HepG2 (cell line): Measurements from ENCODE around the gene GJC1. TPM values are rescaled to one million over a fixed set of nuclear protein-coding genes. Genes with fewer than 3 reads are reported as not detected.
A peak's percentile ranks its signal among the peaks of the same experiment; 100 is the strongest.

Source experiments
- ATM ChIP-seq: fragments of 450-650 bp; IDR thresholded peaks from 2 replicates; pipeline ENCODE4 v1.7.1; 2017; ENCODE audit warnings: mild to moderate bottlenecking, borderline replicate concordance
- CSRNP1 ChIP-seq: sonication (generic); formaldehyde crosslinking; IDR thresholded peaks from 2 replicates; pipeline ENCODE4 v1.8.1; 2023; ENCODE audit warnings: mild to moderate bottlenecking, missing genetic modification reagents
- ELF4 ChIP-seq: sonication (generic); formaldehyde crosslinking; IDR thresholded peaks from 2 replicates; pipeline ENCODE4 v1.5.0; 2020; ENCODE audit warnings: missing genetic modification reagents, mild to moderate bottlenecking, moderate library complexity, borderline replicate concordance
- HNRNPK ChIP-seq: fragments of 200-400 bp; formaldehyde crosslinking; IDR thresholded peaks from 2 replicates; pipeline ENCODE4 v1.6.1; 2018; ENCODE audit warnings: low read length, low read depth, moderate library complexity, mild to moderate bottlenecking; ENCODE audit not compliant: poor library complexity, severe bottlenecking
- KLF11 ChIP-seq: IDR thresholded peaks from 2 replicates; pipeline ENCODE4 v1.6.1; 2016; ENCODE audit warnings: missing compliant biosample characterization
- MAFF ChIP-seq: IDR thresholded peaks from 2 replicates; pipeline ENCODE4 v1.6.1; 2011; ENCODE audit warnings: low read depth, low read length, improper control_type of control experiment
- NR3C1 ChIP-seq: sonication (generic); formaldehyde crosslinking; IDR thresholded peaks from 2 replicates; pipeline ENCODE4 v1.4.0; 2020; ENCODE audit warnings: missing genetic modification reagents
- RCOR2 ChIP-seq: IDR thresholded peaks from 2 replicates; pipeline ENCODE4 v1.6.1; 2016; ENCODE audit warnings: missing biosample characterization, missing genetic modification reagents
- SKI ChIP-seq: fragments of 450-650 bp; IDR thresholded peaks from one replicate; pipeline ENCODE4 v1.6.1; 2018; ENCODE audit warnings: mild to moderate bottlenecking; ENCODE audit not compliant: partially characterized antibody
- SYNCRIP ChIP-seq: fragments of 200-400 bp; formaldehyde crosslinking; IDR thresholded peaks from 2 replicates; pipeline ENCODE4 v1.6.1; 2018; ENCODE audit warnings: mild to moderate bottlenecking, low read depth, low read length; ENCODE audit not compliant: insufficient read depth
- TFE3 ChIP-seq: IDR thresholded peaks from 2 replicates; pipeline ENCODE4 v1.6.1; 2016
- ZMYM2 ChIP-seq: sonication (generic); formaldehyde crosslinking; IDR thresholded peaks from 2 replicates; pipeline ENCODE4 v1.8.0; 2022; ENCODE audit warnings: mild to moderate bottlenecking, missing genetic modification reagents
- ZNF124 ChIP-seq: sonication (generic); formaldehyde crosslinking; IDR thresholded peaks from 2 replicates; pipeline ENCODE4 v1.4.0; 2020; ENCODE audit warnings: missing genetic modification reagents
- ZNF335 ChIP-seq: sonication (generic); formaldehyde crosslinking; IDR thresholded peaks from 2 replicates; pipeline ENCODE4 v1.4.0; 2020; ENCODE audit warnings: missing genetic modification reagents
- ZNF709 ChIP-seq: sonication (generic); formaldehyde crosslinking; IDR thresholded peaks from 2 replicates; pipeline ENCODE4 v1.5.0; 2020; ENCODE audit warnings: mild to moderate bottlenecking, missing genetic modification reagents
- ZNF737 ChIP-seq: sonication (generic); formaldehyde crosslinking; IDR thresholded peaks from 2 replicates; pipeline ENCODE4 v1.5.0; 2020; ENCODE audit warnings: missing genetic modification reagents, mild to moderate bottlenecking, borderline replicate concordance
- ZNF766 ChIP-seq: sonication (generic); formaldehyde crosslinking; IDR thresholded peaks from 2 replicates; pipeline ENCODE4 v1.5.0; 2020; ENCODE audit warnings: missing genetic modification reagents, borderline replicate concordance
- polyA plus RNA-seq, 8 experiments: library from polyadenylated mRNA; depleted of rRNA in 3 of 8; stranded (reverse) in 7 of 8; unstranded in 1 of 8; fragments of >200 nt; fragmentation: Illumina TruSeq in 4 of 8; extraction: Trizol in 4 of 8; gene quantifications; 2 replicates each; pipeline versions ENCODE4 v1.2.1 to v1.2.3, GENCODE V29; 2011 to 2016; ENCODE audit warnings: low read depth in 4 of 8, missing spikeins in 1 of 8, mixed read lengths in 1 of 8; ENCODE audit not compliant: insufficient read depth in 1 of 8
- total RNA-seq, 5 experiments: library from RNA; depleted of rRNA; stranded (reverse); fragments of >200 nt; fragmentation: Illumina TruSeq; extraction: Trizol; gene quantifications; 2 replicates each; pipeline ENCODE4 v1.2.3, GENCODE V29; 2016; ENCODE audit warnings: low read depth in 1 of 5
- TF ChIP-seq, protein P1 (sequence below): sonication (generic); formaldehyde crosslinking; IDR thresholded peaks from 2 replicates; pipeline ENCODE4 v1.4.0; 2020; ENCODE audit warnings: missing genetic modification reagents
- TF ChIP-seq, protein P2 (sequence below): sonication (generic); formaldehyde crosslinking; IDR thresholded peaks from 2 replicates; pipeline ENCODE4 v1.5.1; 2020; ENCODE audit warnings: mild to moderate bottlenecking, missing genetic modification reagents

GJC1 gene
- total and polyA plus RNA-seq, 2 of the 13 experiments (the other 11 are each of a cell fraction or from before 2014, with no cell fraction given): 1.7 TPM

- no peak for TF ChIP-seq ZNF737
- TF ChIP-seq NR3C1 (CRISPR knock-in tag): no peak
- TF ChIP-seq HNRNPK: no peak
- TF ChIP-seq, protein P1, sequence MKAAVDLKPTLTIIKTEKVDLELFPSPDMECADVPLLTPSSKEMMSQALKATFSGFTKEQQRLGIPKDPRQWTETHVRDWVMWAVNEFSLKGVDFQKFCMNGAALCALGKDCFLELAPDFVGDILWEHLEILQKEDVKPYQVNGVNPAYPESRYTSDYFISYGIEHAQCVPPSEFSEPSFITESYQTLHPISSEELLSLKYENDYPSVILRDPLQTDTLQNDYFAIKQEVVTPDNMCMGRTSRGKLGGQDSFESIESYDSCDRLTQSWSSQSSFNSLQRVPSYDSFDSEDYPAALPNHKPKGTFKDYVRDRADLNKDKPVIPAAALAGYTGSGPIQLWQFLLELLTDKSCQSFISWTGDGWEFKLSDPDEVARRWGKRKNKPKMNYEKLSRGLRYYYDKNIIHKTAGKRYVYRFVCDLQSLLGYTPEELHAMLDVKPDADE (CRISPR knock-in tag): no peak
- 0 out of 2 replicates have a peak, but pooled peaks have one; percentile 7 for TF ChIP-seq TFE3 (CRISPR knock-in tag)
- 0 out of 2 replicates have a peak, but pooled peaks have one; percentile 3 for TF ChIP-seq RCOR2 (CRISPR knock-in tag)
- no peak for TF ChIP-seq ZNF335
- TF ChIP-seq ELF4: no peak
- no peak for TF ChIP-seq CSRNP1 (CRISPR knock-in tag)
- no peak for TF ChIP-seq SYNCRIP
- no peak for TF ChIP-seq SKI
- TF ChIP-seq KLF11 (CRISPR knock-in tag): no peak
- no peak for TF ChIP-seq ATM
- TF ChIP-seq ZNF124 (CRISPR knock-in tag): peak; percentile 10; the same call in 1 of the 2 replicates
- TF ChIP-seq, protein P2, sequence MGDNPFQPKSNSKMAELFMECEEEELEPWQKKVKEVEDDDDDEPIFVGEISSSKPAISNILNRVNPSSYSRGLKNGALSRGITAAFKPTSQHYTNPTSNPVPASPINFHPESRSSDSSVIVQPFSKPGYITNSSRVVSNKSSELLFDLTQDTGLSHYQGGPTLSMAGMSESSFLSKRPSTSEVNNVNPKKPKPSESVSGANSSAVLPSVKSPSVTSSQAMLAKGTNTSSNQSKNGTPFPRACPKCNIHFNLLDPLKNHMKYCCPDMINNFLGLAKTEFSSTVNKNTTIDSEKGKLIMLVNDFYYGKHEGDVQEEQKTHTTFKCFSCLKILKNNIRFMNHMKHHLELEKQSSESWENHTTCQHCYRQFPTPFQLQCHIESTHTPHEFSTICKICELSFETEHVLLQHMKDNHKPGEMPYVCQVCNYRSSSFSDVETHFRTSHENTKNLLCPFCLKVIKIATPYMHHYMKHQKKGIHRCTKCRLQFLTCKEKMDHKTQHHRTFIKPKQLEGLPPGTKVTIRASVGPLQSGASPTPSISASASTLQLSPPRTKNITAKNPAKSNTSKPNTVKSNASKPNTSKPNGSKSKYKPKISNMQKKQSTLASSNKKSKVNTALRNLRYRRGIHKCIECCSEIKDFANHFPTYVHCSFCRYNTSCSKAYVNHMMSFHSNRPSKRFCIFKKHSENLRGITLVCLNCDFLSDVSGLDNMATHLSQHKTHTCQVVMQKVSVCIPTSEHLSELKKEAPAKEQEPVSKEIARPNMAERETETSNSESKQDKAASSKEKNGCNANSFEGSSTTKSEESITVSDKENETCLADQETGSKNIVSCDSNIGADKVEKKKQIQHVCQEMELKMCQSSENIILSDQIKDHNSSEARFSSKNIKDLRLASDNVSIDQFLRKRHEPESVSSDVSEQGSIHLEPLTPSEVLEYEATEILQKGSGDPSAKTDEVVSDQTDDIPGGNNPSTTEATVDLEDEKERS (CRISPR knock-in tag): 0 out of 2 replicates have a peak, but pooled peaks have one; percentile 10
- TF ChIP-seq ZNF709 (CRISPR knock-in tag): no peak
- no peak for TF ChIP-seq MAFF
- no peak for TF ChIP-seq ZNF766 (CRISPR knock-in tag)
- TF ChIP-seq ZMYM2 (CRISPR knock-in tag): 0 out of 2 replicates have a peak, but pooled peaks have one; percentile 75
These were observed 54.8 kb downstream of the GJC1 start (continued) for GRCh38 chr17:44775136-44775837.
